ENCODE measurements around the gene TMUB1.

TMUB1 gene

GRCh38 chr7:151104411-151105235, 21.3 kb upstream of the TMUB1 start:
- DNase-seq, result no peak

GRCh38 chr7:151103973-151104372, 20.7 kb upstream of the TMUB1 start:
- DNase-seq, result no peak

- no peak for DNase-seq
These were observed 19.7 kb upstream of the TMUB1 start for GRCh38 chr7:151102991-151103390.

- DNase-seq, result no peak
These were observed 18.5 kb upstream of the TMUB1 start for GRCh38 chr7:151101621-151102396.

GRCh38 chr7:151100921-151101320, 17.6 kb upstream of the TMUB1 start:
- no peak for DNase-seq

GRCh38 chr7:151099486-151100211, 16.4 kb upstream of the TMUB1 start:
- no peak for DNase-seq

GRCh38 chr7:151095828-151096475, 12.7 kb upstream of the TMUB1 start:
- no peak for DNase-seq

GRCh38 chr7:151095123-151095797, 12.0 kb upstream of the TMUB1 start:
- no peak for DNase-seq

GRCh38 chr7:151094675-151095074, 11.4 kb upstream of the TMUB1 start:
- DNase-seq, result no peak

GRCh38 chr7:151093748-151094147, 10.5 kb upstream of the TMUB1 start:
- DNase-seq, result no peak

GRCh38 chr7:151091988-151092387, 8.7 kb upstream of the TMUB1 start:
- no peak for DNase-seq

GRCh38 chr7:151091431-151091830, 8.1 kb upstream of the TMUB1 start:
- DNase-seq, result no peak

- no peak for DNase-seq
These were observed 7.7 kb upstream of the TMUB1 start for GRCh38 chr7:151091003-151091402.

- DNase-seq, result no peak
These were observed 6.8 kb upstream of the TMUB1 start for GRCh38 chr7:151089893-151090730.

- peak in 25 of 56 donors; percentile 8 to 48 (median 20) for DNase-seq
These were observed 5.8 kb upstream of the TMUB1 start for GRCh38 chr7:151088856-151089699.

- peak in 1 of 56 donors; percentile 9 for DNase-seq
These were observed 4.9 kb upstream of the TMUB1 start for GRCh38 chr7:151088019-151088855.

GRCh38 chr7:151087245-151088018, 4.1 kb upstream of the TMUB1 start:
- DNase-seq, result peak in 46 of 56 donors; percentile 8 to 80 (median 46)
